Heart left ventricle (tissue), 16 donors: ENCODE measurements around the gene HSPBP1. TPM values are rescaled to one million over a fixed set of nuclear protein-coding genes. Genes with fewer than 3 reads are reported as not detected.

Experiments used
- ATAC-seq, 4 donors: fragments of 200-7000 bp; cut with Tn5 transposase; one replicate each; pipeline ENCODE4 v1.9.1; 2020 to 2022; ENCODE audit warnings: moderate library complexity in 4 of 4, mild to moderate bottlenecking in 3 of 4, moderate number of reproducible peaks in 1 of 4
- DNase-seq, 5 donors: peaks; one replicate each; pipeline ENCODE4 v3.0.0-alpha.2; 2020
- H3K27ac ChIP-seq, 12 donors: fragments of 200-600 bp; sonication (generic) in 4 of 12; one replicate each; pipeline versions ENCODE4 v1.5.0 to v1.8.0; 2016 to 2022; ENCODE audit warnings: mild to moderate bottlenecking in 2 of 12
- H3K27me3 ChIP-seq, 9 donors: fragments of 200-600 bp; sonication (generic) in 2 of 9; one replicate each; pipeline versions ENCODE4 v1.5.1 to v1.8.0; 2016 to 2022; ENCODE audit warnings: mild to moderate bottlenecking in 3 of 9
- H3K36me3 ChIP-seq, 9 donors: fragments of 200-600 bp; sonication (generic) in 2 of 9; one replicate each; pipeline versions ENCODE4 v1.5.0 to v1.8.0; 2018 to 2022; ENCODE audit warnings: mild to moderate bottlenecking in 2 of 9
- H3K4me1 ChIP-seq, 12 donors: fragments of 200-600 bp; sonication (generic) in 4 of 12; one replicate each; pipeline versions ENCODE4 v1.5.0 to v1.8.0; 2016 to 2022; ENCODE audit warnings: mild to moderate bottlenecking in 3 of 12
- H3K4me3 ChIP-seq, 12 donors: fragments of 200-600 bp; sonication (generic) in 4 of 12; one replicate each; pipeline versions ENCODE4 v1.5.0 to v1.8.0; 2017 to 2022; ENCODE audit warnings: mild to moderate bottlenecking in 9 of 12, moderate library complexity in 4 of 12
- H3K9me3 ChIP-seq, 12 donors: fragments of 200-600 bp; sonication (generic) in 4 of 12; one replicate each; pipeline versions ENCODE4 v1.5.0 to v1.8.0; 2016 to 2022; ENCODE audit warnings: mild to moderate bottlenecking in 1 of 12
- POLR2A ChIP-seq, 2 donors: fragments of 450-650 bp; IDR thresholded peaks; one replicate each; pipeline ENCODE4 v1.6.1; 2017; ENCODE audit warnings: antibody characterized with exemption in 2 of 2, mild to moderate bottlenecking in 2 of 2, moderate library complexity in 2 of 2
- WGBS, 4 donors: extraction: QIAGEN DNeasy Blood & Tissue Kit in 2 of 4; methylation state at CpG; one replicate each; pipeline versions ENCODE4 v1.1.5 to v1.1.7; 2013 to 2018; 5-methylcytosine and 5-hydroxymethylcytosine counted together
- intact Hi-C, 10 donors: fragments of 100-400 bp; cut with DNase I; formaldehyde crosslinking; loops; one replicate each; pipeline versions ENCODE4 v1.11.1 to v1.14.2; 2022
- polyA plus RNA-seq, 2 donors: library from polyadenylated mRNA; stranded (reverse); fragments of 200-250 nt; gene quantifications; one replicate each; pipeline ENCODE4 v1.2.3, GENCODE V29; 2013
- total RNA-seq, 9 donors: library from RNA; depleted of rRNA in 2 of 9; stranded (reverse); fragments of >200 nt in 2 of 9; fragmentation: NEBNext Ultra II Directional in 3 of 9; extraction: Animal tissue kit (Norgen Biotek cat#: 25700) in 3 of 9; gene quantifications; one replicate each; pipeline versions ENCODE4 v1.1.0 to v1.2.4, GENCODE V29; 2016 to 2023
- TF ChIP-seq, protein P1 (sequence below), 12 donors: fragments of 200-600 bp; sonication (generic) in 4 of 12; IDR thresholded peaks; one replicate each; pipeline versions ENCODE4 v1.5.0 to v1.8.0; 2018 to 2022; ENCODE audit warnings: antibody characterized with exemption in 12 of 12, mild to moderate bottlenecking in 5 of 12
- donor health status: ischemic (EF 13 %, LVEDD 7.1; RV severe dilation, severe dysfunction).
- donor health status: healthy with polysubstance abuse.
- donor health status: DM: no; HTN: yes; CAD: no.
- donor health status: DM: no; HTN: no; CAD: no.
- donor health status: ischemic (EF 25% LVEDD 6.9; RV normal size, moderate dysfunction).
- donor health status: ischemic (EF 25% LVEDD 5.7; RV mildly dilated, moderate dysfunction).
- donor health status: healthy.
- donor health status: DM: yes; HTN: yes; CAD: no.
- donor health status: ischemic (EF 35%, LVEDD 5.7; RV mildly dilated, moderate dysfunction).
- donor health status: nonischemic (EF 11% LVEDD 7.7; RV severe dilation, severe dysfunction).
- donor health status: DM: yes; HTN: yes; CAD: no.
- donor health status: PGD.
- donor health status: ischemic (EF 29% LVEDD 5.4; RV normal size, mild dysfunction).
- donor health status: nonischemic (EF 23%, LVEDD 6.1; RV moderate dilation, normal function).

The HSPBP1 gene
- total and polyA plus RNA-seq, 11 donors: 25.7 to 76.0 (median 32.9) TPM

DNA sequence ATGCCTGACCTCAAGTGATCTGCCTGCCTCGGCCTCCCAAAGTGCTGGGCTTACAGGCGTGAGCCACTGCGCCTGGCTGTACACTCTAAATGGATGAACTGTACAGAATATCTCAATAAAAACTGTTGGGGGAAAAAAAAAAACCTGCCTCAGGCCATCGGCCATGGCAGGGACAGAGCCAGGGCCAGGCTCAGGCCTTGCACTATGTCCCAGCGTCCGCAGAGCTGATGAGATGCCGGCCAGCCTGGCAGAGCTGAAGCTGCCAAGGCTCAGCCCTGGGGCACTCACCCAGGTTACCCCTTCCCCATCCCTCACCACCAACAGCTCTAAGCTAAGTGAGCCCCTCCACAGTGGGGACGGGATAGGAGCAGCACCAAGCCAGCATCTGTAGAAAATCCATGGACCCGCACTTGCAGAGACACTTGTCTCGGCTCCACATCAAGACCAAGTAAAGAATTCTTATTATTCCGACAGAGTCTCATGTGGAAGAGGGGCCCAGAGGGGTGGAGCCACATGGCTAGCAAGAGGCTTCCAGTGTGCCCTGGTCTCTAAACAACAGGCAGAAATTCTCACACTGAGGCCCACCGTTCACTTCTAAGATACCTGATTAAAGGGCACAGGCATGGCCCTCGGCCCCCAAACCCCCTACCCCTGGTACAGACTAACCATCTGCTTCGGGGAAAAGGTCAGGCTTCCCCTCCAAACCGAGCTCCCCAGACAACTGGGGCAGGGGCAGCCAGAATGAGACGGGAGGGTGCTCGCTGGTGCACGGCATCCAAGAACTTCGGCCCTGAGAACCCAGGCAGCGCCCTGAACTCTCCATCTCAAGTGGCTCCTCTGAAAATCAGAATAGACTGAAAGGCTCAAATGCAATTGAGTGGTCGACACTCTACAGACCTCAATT, 26.9 kb downstream of the HSPBP1 start:
- WGBS, 4 donors: 79 to 88% (median 83%) methylated on average over 21 of the region's 21 CpGs
- TF ChIP-seq POLR2A (IDR thresholded peaks at IDR 0.05): no peak
- TF ChIP-seq, protein P1, sequence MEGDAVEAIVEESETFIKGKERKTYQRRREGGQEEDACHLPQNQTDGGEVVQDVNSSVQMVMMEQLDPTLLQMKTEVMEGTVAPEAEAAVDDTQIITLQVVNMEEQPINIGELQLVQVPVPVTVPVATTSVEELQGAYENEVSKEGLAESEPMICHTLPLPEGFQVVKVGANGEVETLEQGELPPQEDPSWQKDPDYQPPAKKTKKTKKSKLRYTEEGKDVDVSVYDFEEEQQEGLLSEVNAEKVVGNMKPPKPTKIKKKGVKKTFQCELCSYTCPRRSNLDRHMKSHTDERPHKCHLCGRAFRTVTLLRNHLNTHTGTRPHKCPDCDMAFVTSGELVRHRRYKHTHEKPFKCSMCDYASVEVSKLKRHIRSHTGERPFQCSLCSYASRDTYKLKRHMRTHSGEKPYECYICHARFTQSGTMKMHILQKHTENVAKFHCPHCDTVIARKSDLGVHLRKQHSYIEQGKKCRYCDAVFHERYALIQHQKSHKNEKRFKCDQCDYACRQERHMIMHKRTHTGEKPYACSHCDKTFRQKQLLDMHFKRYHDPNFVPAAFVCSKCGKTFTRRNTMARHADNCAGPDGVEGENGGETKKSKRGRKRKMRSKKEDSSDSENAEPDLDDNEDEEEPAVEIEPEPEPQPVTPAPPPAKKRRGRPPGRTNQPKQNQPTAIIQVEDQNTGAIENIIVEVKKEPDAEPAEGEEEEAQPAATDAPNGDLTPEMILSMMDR (IDR thresholded peaks at IDR 0.05): no peak
- H3K27me3 ChIP-seq: no peaks in the 10 kb centered on the region
- peak overlapping the region in 2 of 12 donors; percentile 54 to 98 for H3K27ac ChIP-seq
- no peaks in the 10 kb centered on the region for H3K9me3 ChIP-seq
- no peak for ATAC-seq
- peak overlapping the region in 3 of 12 donors; percentile 39 to 97 (median 80) for H3K4me3 ChIP-seq
- intact Hi-C loops: no loop called here
- no peak for DNase-seq
- H3K4me1 ChIP-seq: peaks cover 2 to 96% (median 73%) of the 10 kb centered on the region in 12 donors
- H3K36me3 ChIP-seq: peaks cover 0 to 4% (median 0%) of the 10 kb centered on the region in 9 donors

DNA sequence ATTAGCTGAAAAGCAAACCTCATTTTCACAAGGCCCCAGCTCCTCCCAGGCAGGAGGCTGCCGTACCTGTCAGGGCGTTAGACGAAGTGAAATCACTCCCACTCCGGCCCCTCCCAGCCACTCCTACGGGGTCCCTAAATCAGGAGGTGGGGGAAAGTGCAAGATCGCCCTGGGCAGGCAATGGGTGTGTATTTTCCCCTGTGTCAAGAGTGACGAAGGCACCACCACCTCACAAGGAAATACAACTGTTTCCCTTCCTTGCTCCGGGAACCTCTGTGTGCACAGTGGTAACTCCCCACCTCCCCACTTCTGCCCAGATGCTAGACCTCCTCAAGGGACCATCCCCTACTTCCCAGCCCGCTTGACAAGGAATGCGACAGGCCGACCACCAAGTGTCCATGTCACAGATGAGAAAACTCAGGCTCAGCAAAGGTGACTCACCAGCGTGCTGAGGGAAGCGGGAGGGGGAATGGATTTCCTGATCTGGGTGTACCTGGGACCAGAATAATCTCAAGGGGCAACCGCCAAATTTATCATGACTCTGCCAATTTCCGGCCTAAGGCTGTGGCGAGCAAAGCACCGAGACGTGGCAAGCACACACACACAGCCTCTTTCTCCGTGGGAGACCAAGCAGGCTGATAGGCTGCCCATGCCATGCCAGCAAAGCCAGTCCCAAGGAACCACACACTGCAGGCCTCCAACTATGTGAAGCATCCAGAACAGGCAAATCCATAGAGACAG, 28.4 kb downstream of the HSPBP1 start:
- ATAC-seq: peak in 1 of 4 donors; percentile 35
- peak in 1 of 5 donors; percentile 17 for DNase-seq
- TF ChIP-seq, protein P1 (IDR thresholded peaks at IDR 0.05): no peak
- no peak for TF ChIP-seq POLR2A (IDR thresholded peaks at IDR 0.05)
- peak overlapping the region in 1 of 12 donors; percentile 17 for H3K4me3 ChIP-seq
- intact Hi-C loops: no loop called here
- H3K36me3 ChIP-seq: peaks cover 0 to 11% (median 3%) of the 10 kb centered on the region in 9 donors
- peaks cover 2 to 94% (median 69%) of the 10 kb centered on the region in 12 donors for H3K4me1 ChIP-seq
- 57 to 61% (median 60%) methylated on average over 19 of the region's 19 CpGs for WGBS, 4 donors
- H3K27me3 ChIP-seq: no peaks in the 10 kb centered on the region
- no peaks in the 10 kb centered on the region for H3K9me3 ChIP-seq
- H3K27ac ChIP-seq: peak overlapping the region in 7 of 12 donors; percentile 2 to 98 (median 34)

DNA sequence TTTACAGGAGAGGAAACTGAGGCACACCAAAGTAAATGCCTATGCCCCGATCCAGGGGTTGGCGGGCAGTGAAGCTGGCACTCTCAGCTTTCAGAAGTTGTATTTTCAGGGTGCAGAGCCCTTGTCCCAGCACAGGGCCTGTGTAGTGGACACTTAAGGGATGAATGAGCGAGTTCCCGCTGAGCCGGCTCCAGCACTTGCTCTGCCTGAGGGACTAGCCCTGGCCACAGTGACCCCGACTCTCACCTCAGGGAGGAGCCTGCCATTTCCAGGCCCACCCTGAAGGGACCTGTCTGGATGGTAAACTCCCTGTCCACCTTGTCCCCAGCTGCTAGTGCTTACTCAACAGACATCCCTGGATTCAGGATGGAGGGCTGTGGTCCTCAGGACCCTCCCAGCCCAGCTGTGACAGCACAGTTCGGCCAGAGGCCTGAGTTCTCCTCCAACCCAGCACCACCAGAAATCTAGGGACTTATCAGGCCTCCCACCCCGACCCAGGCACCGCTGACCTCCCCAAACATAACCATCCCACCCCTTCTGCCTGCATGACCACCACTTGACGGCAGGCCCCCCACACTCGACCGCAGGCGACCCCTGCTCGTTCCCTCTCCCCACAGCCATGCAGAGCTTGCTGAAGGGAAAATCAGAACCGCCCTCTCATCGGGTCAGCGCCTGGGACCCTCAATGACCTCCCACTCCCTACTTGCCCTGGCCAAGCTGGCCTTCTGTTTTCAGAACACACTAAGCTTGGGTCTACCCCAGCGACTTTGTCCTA, 29.5 kb downstream of the HSPBP1 start:
- 87 to 93% (median 92%) methylated on average over 14 to 18 of the region's 18 CpGs for WGBS, 4 donors
- intact Hi-C loops: no loop called here
- no peak for TF ChIP-seq POLR2A (IDR thresholded peaks at IDR 0.05)
- TF ChIP-seq, protein P1 (IDR thresholded peaks at IDR 0.05): no peak
- Histone ChIP-seq H3K27me3 (no peaks in the 10 kb centered on the region), H3K9me3 (no peaks in the 10 kb centered on the region), H3K4me3 (no peak overlapping the region), H3K4me1 (peaks cover 2 to 83% (median 58%) of the 10 kb centered on the region in 12 donors), H3K36me3 (peaks cover 0 to 21% (median 14%) of the 10 kb centered on the region in 9 donors), H3K27ac (peak overlapping the region in 2 of 12 donors; percentile 54 to 98)
- ATAC-seq (no peak), DNase-seq (peak in 1 of 5 donors; percentile 51)
